AG04450 (cell line): ENCODE results near the gene SLC25A25. TPM values are rescaled to one million over a fixed set of nuclear protein-coding genes. Genes with fewer than 3 reads are reported as not detected.
A peak's percentile ranks its signal among the peaks of the same experiment; 100 is the strongest.

ENCODE experiments used
- CTCF ChIA-PET: fragments of 300-600, 350-600 bp; formaldehyde crosslinking; extraction: SDS; loops from one replicate; lab custom pipeline; 2022; ENCODE audit warnings: antibody characterized with exemption, inconsistent platforms; lab: Charles Lee
- POLR2A ChIA-PET: fragments of 350-600 bp; formaldehyde crosslinking; extraction: SDS; loops from one replicate; lab custom pipeline; 2021; ENCODE audit warnings: antibody characterized with exemption, inconsistent platforms; lab: Yijun Ruan, JAX
- DNase-seq: peaks from one replicate; pipeline ENCODE4 v3.0.0-alpha.2; 2011; ENCODE audit warnings: low read depth, low spot score
- H3K27ac ChIP-seq: one replicate; pipeline ENCODE4 v1.5.1; 2012; ENCODE audit warnings: low read depth, low read length, control low read depth
- H3K27me3 ChIP-seq: one replicate; pipeline ENCODE4 v1.6.0; 2012; ENCODE audit warnings: low read length; ENCODE audit not compliant: control insufficient read depth, insufficient read depth
- H3K4me3 ChIP-seq: 2 replicates; pipeline ENCODE4 v1.5.1; 2011; ENCODE audit warnings: mild to moderate bottlenecking, low read depth, low read length, control low read depth
- H3K9me3 ChIP-seq: 2 replicates; pipeline ENCODE4 v1.5.1; 2012; ENCODE audit warnings: low read length; ENCODE audit not compliant: control insufficient read depth, insufficient read depth
- polyA plus RNA-seq: library from polyadenylated mRNA; depleted of rRNA; stranded (reverse); fragments of >200 nt; gene quantifications from 2 replicates; pipeline ENCODE4 v1.2.3, GENCODE V29; 2011
- TF ChIP-seq, protein P1 (sequence below): IDR thresholded peaks from 2 replicates; pipeline ENCODE4 v1.5.1; 2011; ENCODE audit warnings: low read depth, low read length, control low read depth, inconsistent platforms

SLC25A25 gene
- polyA plus RNA-seq, 1 experiment, result 12.0 TPM

DNA sequence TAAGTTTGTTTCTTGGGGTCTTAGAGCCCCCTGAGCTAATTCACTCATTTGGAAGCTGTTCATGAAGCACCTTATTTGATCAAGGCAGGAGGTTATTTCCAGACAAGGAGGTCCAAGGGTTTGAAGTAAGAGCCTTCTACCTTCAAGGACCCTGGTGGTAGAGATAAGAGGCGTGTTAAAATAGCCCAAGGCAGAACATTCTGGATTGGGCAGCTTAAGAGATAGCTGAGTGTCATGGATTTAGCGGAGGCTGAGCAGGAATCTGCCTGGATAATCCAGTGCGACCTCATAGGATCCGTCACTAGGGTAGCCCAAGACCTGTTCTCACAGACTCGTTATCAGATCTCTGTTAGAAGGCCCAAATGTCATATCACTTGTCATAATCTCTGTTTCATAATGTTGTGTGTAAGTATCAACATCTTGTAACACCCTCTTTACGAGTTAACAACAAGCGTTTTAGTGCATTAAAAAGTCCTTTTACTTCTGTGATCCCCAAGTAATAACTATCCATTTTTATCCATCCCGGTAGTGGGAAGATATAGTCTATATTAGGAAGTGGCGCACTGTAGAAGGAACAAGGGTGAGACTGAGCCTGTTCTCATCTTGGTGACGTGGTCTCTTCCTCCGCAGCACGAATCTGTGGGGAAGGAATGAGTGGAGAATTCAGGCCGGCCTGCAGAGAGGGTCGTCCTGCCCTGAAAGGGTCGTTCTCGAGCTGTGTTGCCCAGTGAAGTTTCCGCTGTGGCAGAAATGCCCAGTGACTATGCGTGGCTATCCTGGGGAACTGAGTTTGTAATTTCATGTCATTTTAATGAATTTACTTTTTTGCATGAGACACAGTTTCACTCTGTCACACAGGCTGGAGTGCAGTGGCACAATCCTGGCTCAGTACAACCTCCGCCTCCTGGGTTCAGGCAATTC is 28.8 kb downstream of the SLC25A25 start:
- Histone ChIP-seq H3K4me3 (no peak overlapping the region), H3K27ac (peak overlapping the region; percentile 2), H3K9me3 (no peaks in the 10 kb centered on the region; the same call in 1 of the 2 replicates), H3K27me3 (no peaks in the 10 kb centered on the region)
- ChIA-PET CTCF (interaction anchor here (2.2 to 4.5 kb wide), 3 partner anchors 21 to 154 kb away, joined by 13 to 29 read pairs (median 16); no protein-coding TSS in a partner anchor), POLR2A (interaction anchor here (1.5 kb wide), 1 partner anchor 154 kb away, joined by 4 read pairs; no protein-coding TSS in a partner anchor)
- TF ChIP-seq, protein P1, sequence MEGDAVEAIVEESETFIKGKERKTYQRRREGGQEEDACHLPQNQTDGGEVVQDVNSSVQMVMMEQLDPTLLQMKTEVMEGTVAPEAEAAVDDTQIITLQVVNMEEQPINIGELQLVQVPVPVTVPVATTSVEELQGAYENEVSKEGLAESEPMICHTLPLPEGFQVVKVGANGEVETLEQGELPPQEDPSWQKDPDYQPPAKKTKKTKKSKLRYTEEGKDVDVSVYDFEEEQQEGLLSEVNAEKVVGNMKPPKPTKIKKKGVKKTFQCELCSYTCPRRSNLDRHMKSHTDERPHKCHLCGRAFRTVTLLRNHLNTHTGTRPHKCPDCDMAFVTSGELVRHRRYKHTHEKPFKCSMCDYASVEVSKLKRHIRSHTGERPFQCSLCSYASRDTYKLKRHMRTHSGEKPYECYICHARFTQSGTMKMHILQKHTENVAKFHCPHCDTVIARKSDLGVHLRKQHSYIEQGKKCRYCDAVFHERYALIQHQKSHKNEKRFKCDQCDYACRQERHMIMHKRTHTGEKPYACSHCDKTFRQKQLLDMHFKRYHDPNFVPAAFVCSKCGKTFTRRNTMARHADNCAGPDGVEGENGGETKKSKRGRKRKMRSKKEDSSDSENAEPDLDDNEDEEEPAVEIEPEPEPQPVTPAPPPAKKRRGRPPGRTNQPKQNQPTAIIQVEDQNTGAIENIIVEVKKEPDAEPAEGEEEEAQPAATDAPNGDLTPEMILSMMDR, result no peak
- DNase-seq, result no peak

GRCh38 chr9:128097543-128098296 is 29.7 kb downstream of the SLC25A25 start:
- H3K9me3 ChIP-seq, result no peaks in the 10 kb centered on the region; the same call in 1 of the 2 replicates
- no peak for DNase-seq
- CTCF ChIA-PET, result interaction anchor here (2.5 to 4.5 kb wide), 2 partner anchors 20 to 155 kb away, joined by 16 to 29 read pairs; no protein-coding TSS in a partner anchor
- POLR2A ChIA-PET, result interaction anchor here (0.9 to 1.5 kb wide), 3 partner anchors 17 to 160 kb away, joined by 4 to 7 read pairs (median 5); partner anchors contain the start of gene DPM2
- TF ChIP-seq, protein P1, result no peak
- H3K4me3 ChIP-seq, result peak overlapping the region; percentile 70; the same call in 1 of the 2 replicates
- H3K27me3 ChIP-seq, result no peaks in the 10 kb centered on the region
- peak overlapping the region; percentile 99 for H3K27ac ChIP-seq

GRCh38 chr9:128098297-128099230 is 30.5 kb downstream of the SLC25A25 start:
- peak; percentile 93 for DNase-seq
- H3K27ac ChIP-seq, result peak overlapping the region; percentile 99
- no peaks in the 10 kb centered on the region for H3K27me3 ChIP-seq
- H3K9me3 ChIP-seq, result no peaks in the 10 kb centered on the region; the same call in 1 of the 2 replicates
- TF ChIP-seq, protein P1, result no peak
- ChIA-PET POLR2A (interaction anchor here (0.9 to 2.4 kb wide), 6 partner anchors 17 to 161 kb away, joined by 3 to 8 read pairs (median 4); partner anchors contain the start of gene DPM2), CTCF (interaction anchor here (2.5 to 11.1 kb wide), 3 partner anchors 19 to 155 kb away, joined by 16 to 102 read pairs (median 29); no protein-coding TSS in a partner anchor)
- H3K4me3 ChIP-seq, result peak overlapping the region; percentile 70

GRCh38 chr9:128099231-128099931 is 31.3 kb downstream of the SLC25A25 start:
- H3K4me3 ChIP-seq, result peak overlapping the region; percentile 70
- no peak for DNase-seq
- ChIA-PET POLR2A (interaction anchor here (0.9 to 2.4 kb wide), 3 partner anchors 17 to 120 kb away, joined by 3 to 8 read pairs (median 3); no protein-coding TSS in a partner anchor), CTCF (interaction anchor here (1.3 to 11.1 kb wide), 3 partner anchors 18 to 156 kb away, joined by 4 to 102 read pairs (median 29); no protein-coding TSS in a partner anchor)
- H3K27me3 ChIP-seq, result no peaks in the 10 kb centered on the region
- no peaks in the 10 kb centered on the region; the same call in 1 of the 2 replicates for H3K9me3 ChIP-seq
- H3K27ac ChIP-seq, result peak overlapping the region; percentile 99
- TF ChIP-seq, protein P1, result no peak
